Measurements from ENCODE around the gene ANKH.
"Not testable (repeated sequence)": the region's sequence is repeated elsewhere in the genome, so short reads cannot be mapped to it uniquely, and the experiment has no call there.

The ANKH gene

DNA sequence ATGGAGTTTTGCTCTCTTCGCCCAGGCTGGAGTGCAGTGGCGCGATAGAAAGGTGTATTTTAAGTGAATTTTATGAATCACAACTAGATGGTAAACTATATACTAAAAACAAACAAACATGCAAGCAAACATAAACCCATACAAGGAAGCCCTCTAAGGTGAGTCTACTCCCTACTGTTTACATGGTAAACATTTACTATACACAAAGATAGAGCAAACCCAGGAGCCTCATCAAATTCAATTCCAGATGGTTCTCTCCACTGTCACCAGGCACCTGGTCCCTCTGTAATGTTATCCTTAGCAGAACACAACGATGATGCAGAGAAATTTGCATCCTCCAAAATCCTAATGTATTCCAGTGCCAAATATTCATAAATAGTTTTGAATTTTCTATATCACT is 17.9 kb downstream of the ANKH start:
- DNase-seq: no peak

DNA sequence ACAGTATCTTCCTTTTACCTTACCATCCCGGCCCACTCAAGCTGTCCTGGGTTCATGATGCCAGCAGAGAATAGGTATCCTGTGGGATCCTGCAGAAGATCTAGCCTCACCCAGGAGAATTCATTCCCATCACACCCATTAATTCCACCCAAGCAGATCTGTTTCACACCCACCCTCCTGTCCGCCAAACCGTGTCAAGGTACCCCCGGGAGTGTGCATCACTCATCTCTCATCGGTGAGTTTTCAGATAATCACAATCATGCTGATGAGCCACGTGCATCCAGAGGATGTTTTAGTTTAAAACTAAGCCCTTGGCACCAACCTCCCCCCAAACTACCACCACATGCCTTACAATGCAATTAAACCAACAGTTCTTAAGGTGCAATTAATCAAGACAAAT is 18.8 kb downstream of the ANKH start:
- no peak for DNase-seq

DNA sequence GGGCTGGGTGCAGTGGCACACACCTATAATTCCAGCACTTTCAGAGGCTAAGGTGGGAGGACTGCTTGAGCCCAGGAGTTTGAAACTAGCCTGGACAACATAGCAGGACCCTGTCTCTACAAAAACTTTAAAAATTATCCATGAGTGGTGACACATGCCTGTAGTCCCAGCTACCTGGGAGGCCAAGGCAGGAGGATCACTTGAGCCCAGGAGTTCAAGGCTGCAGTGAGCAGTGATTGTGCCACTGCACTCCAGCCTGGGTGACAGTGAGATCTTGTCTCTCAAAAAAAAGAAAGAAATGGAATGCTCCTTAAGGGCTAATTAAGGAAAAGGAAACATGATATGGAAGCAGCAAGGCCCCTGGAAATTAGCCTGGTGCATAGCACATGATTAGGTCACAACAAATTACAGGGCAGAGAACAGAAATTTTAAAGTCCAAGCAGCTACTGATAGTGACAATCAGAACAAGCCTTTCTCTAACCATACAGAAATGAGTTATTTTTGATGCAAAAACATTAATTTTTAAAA is 19.5 kb downstream of the ANKH start:
- DNase-seq: no peak

DNA sequence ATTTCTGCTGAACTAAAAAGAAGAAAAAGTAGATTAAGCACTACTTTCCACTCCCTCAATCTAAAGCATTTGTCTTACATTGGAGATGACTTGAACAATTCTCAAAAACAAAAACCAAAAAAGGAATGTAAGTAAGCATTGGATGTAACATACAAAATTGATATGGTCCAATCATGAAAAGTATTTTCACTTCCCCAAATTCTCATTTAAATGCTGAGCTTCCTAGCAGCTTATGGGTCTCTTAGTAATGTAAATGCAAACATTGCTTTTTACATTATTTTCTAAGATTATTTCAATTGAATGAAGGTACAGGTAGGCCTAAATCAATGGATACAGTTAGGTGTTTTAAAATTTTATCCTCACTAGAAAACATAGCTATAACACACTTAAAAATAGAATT is 20.0 kb downstream of the ANKH start:
- no peak for DNase-seq

DNA sequence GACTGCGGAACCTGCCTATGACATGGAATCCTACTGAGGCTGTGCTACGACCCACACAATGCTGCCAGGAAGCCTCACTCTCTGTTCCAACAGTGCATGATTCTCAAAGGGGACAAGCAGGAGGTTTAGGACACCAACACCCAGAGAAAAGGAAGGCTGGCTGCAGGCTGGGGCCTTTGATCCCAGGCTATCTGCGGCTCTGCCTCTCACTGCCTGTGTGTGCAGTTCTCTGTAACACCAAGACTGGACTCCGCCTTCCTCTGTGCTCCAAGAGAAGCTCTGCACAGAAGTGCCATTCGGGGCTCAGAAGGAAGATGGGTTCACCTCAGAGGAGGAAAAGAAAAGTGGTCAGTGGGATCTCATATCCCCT is 20.5 kb downstream of the ANKH start:
- no peak for DNase-seq

DNA sequence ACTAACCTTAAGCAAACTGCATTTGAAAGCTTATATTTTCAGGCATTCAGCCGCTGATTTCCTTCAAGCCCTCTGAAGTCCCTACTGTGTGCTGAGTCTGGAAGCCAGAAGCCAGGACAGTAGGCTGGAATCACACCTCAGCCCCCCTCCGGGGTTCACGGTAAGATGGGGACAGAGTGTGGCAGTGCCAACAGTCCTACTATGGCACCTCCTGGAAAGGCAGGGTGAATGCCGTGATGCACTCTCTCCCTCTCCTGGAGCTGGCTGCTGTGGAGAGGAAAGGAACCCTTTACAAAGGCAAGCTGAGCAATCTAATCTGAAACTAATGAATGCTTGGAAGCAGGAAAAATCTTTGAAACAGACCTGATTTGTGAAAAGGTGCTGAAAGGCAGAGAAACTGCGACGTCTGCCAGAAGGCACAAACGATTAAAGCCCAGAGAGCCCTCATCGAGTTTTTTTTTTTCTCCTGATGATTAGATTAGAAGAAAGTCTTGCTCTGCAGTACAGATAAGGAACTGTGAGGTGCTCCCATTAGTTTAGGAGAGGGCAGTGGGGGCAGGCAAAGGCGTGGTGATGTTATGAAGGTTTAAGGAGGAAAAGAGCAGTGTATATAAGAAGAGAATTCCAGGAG is 21.0 kb downstream of the ANKH start:
- no peak for DNase-seq

DNA sequence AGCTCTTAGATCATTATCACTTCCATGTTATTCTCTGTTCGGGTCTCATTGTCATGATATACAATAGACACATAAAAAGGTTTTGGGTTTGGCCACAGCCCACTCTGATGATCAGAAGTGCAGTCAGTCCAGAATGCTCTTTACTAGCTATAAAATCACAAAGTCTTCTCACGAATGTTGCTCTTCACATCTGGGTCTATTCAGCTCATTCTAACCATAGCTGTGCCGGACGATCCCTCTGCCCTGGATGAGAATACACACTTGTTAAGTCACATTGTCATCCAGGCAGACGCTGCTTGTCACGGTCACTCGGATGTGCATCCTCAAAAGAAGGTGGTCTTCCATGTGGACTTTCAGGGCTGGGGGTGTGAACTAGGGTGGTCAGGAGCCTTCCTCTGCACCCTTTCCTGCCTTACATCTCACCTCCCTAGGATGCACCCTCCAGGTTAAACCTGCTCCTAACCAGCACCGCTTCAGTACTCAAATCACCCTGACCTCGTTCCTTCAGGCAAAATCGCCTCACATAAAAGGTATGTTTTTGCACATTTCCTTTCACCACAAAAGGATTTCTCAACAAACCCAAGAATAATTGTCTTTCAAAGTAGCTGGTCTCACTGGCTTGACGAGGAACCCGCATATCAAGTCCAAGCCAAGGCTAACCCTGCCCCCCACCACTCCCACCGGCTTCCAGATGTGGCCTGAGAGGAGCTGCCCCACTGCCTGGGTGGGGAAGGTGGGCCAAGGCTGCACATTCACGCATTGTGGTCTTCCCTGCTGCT is 21.9 kb downstream of the ANKH start:
- DNase-seq: no peak

DNA sequence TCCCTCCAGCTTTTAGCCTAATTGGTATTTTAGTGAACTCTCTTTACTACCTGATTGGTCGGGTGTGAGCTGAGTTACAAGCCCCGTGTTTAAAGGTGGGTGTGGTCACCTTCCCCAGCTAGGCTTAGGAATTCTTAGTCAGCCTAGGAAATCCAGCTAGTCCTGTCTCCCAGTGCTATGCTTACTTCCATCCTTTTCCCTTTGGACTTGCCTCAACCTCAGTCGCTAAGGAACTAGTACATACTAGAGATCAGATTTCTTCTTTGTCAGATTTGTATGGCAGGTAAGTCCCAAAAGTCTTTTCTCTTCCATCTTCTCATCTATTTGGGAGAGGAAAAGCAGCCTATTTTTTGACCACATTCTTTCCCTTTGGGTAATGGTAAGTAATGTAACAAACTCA is 22.6 kb downstream of the ANKH start:
- not testable (repeated sequence) for DNase-seq

DNA sequence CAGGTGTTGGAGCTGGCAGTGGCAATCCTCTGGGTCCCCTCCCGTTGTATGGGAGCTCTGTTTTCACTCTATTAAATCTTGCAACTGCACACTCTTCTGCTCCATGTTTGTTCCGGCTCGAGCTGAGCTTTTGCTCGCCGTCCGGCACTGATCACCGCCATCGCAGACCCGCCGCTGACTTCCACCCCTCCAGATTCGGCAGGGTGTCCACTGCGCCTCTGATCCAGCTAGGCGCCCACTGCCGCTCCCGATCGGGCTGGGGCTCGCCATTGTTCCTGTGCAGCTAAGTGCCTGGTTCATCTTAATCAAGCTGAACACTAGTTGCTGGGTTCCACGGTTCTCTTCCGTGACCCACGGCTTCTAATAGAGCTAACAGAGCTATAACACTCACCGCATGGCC is 23.2 kb downstream of the ANKH start:
- no peak for DNase-seq

DNA sequence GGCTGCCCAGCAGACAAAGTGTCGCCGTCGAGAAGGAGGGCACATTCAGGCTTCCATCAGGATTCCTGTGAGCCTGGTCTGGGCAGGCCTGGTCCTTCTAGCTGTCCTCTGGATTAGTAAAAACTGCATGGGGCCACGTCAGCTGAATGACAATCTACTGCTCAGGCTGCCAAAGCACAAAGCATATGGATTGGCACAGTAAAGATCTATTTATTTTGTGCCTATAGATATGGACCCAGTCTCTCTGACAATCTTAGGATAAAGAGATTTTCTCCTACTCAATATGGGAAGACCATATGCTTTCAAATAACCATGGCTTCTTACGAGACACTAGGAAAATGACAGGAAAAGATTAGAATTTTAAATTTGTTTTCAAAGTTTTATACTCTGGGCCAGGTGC is 24.1 kb downstream of the ANKH start:
- DNase-seq: no peak

DNA sequence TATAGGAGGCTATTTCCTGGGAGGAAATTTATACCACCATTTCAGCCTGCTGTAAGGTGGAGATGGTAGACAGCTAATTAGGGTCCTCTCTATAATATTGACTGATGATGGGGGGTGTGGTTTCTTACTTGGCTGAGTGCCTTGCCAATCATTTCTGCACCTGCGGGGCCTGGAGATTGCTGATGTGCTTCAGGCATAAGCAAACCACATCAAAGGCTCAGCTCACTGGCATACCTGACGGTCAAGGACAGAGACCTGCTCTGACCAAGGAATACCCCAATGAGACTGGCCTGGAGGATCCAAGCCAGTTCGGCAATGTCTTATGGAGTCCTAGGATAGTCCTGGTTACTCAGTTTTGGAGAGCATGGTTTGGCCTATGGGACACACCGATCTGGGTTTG is 29.5 kb downstream of the ANKH start:
- no peak for DNase-seq

DNA sequence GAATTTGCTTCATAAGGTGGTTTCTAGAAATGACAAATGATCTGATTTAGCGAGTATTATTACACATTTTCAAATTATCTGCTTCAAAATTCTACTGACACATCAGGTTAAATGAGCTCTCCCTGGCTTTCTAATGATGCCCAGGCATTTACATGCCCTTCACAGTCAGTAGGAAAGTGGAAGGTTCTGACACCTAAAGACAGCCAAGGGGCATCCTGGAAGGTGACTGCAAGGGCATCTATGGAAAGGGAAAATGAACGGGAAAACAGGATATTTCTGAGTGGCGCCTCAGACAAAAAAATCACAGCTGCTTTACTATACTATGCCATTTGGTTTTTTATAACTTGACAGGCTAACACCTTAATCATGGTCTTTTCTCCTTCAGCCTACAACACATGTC is 31.0 kb downstream of the ANKH start:
- no peak for DNase-seq

DNA sequence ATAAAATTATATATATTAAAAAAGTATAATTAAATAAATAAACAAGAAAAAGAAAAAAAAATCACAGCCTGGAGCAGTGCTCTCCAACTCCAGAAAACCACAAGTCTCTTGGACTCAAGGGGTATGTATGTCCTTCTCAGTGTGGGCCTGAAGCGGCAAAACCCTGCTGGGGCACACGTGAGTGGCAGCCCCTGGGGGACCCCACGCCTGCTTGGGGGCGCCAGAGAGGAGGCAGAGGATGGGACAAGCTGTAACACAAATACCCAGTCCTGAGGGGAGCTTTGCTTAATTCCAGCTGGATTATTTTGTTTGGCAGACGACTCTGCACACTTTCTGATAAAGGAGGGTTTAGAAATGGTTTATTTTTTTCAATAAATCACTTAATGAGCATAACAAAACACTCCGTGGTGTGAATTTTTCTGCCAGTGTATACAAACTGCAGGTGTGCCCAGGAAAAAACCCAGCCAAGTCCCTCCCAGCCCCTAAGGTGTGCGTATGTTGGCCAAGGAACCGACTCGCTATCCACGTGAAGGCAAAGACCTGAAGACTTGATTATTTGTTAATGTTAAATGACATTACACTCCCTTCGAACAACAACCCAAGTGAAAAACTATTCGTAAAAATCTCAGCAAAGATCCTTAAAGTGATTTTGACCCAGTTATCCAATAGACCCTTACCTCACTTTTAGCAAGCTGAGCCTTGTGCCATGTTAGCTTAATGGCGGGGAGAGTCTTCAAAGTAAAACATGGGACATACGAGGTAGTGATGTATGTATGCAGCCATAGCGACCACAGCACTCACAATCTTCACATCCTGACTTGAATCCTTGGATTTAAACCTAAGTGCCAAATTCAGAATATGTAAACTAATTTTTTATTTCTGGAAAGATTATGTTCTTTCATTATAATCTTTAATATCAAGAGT is 32.9 kb downstream of the ANKH start:
- no peak for DNase-seq

DNA sequence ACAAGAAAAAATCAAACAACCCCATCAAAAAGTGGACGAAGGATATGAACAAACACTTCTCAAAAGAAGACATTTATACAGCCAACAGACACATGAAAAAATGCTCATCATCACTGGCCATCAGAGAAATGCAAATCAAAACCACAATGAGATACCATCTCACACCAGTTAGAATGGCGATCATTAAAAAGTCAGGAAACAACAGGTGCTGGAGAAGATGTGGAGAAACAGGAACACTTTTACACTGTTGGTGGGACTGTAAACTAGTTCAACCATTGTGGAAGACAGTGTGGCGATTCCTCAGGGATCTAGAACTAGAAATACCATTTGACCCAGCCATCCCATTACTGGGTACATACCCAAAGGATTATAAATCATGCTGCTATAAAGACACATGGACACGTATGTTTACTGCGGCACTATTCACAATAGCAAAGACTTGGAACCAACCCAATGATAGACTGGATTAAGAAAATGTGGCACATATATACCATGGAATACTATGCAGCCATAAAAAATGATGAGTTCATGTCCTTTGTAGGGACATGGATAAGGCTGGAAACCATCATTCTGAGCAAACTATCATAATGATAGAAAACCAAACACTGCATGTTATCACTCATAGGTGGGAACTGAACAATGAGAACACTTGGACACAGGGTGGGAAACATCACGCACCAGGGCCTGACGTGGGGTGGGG is 34.0 kb downstream of the ANKH start:
- not testable (repeated sequence) for DNase-seq

DNA sequence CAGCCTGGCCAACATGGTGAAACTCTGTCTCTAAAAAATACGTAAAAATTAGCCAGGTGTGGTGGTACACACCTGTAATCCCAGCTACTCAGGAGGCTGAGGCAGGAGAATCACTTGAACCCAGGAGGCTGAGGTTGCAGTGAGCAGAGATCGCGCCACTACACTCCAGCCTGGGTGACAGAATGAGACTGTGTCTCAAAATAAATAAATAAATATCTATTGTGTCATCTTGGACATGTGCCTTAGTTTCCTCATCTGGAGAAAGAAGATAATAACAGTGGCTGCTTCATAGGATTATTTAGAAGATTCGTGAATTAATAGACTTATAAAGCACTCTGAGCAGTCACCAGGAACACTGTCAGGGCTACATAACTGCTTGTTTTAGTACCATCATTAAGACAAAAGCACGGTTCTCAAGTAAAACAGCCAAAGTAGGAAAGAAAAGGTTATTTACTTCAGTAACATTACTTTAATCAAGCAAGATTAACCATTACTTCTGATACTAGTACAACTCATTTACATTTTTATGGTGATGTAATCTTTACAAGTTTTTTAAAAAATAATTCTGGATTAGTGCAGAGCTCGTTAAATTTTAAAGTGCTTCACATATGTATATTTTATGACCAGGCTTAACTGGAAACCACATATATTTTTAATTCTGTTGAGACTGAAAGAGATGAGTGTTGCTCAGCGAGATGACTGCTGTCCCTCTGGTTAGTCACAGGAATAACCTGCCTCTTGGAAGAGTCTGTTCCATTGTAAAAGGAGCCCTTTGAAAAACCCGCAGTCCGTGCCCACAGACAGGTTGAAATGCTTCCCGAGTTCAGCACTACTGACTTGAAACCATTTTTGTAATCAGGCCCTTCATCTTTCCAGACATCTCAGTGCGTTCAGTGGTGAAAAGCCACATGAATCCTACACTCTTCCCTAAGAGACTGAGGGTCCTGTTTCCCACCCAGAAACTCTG is 36.7 kb downstream of the ANKH start:
- peak; percentile 47 for DNase-seq

DNA sequence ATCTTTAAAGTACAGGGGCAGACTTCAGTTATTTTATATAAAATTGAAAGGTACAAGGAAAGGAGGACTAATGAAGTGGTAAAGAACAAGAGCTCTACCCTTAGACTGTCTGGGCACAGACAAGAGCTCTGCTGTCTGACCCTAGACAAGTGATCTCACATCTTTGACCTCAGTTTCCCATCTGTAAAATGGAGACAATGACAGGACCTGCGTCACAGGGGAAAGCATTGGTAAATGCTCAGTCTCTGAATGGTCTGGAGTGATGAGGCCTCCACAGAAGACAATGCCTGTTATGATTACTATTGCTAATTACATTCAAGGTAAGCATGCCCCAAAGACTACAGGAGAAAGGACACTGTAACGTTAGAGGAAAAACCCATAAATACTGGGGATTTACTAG is 37.5 kb downstream of the ANKH start:
- no peak for DNase-seq

DNA sequence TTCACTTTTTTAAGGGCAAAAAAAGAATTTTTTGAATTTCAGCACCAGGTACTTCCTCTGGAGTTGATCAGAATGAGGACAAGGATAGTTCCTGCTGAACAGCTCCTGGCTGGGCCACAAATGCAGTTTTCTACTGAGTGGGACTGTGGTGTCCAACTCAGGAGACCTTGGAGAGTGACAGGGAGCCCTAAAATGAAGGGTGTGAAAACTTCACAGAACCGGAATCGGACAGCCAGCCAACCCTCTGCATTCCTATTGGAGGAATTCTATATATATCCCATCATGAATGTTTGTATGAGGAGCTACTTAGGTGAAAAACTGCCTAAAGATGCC is 40.6 kb downstream of the ANKH start:
- no peak for DNase-seq

DNA sequence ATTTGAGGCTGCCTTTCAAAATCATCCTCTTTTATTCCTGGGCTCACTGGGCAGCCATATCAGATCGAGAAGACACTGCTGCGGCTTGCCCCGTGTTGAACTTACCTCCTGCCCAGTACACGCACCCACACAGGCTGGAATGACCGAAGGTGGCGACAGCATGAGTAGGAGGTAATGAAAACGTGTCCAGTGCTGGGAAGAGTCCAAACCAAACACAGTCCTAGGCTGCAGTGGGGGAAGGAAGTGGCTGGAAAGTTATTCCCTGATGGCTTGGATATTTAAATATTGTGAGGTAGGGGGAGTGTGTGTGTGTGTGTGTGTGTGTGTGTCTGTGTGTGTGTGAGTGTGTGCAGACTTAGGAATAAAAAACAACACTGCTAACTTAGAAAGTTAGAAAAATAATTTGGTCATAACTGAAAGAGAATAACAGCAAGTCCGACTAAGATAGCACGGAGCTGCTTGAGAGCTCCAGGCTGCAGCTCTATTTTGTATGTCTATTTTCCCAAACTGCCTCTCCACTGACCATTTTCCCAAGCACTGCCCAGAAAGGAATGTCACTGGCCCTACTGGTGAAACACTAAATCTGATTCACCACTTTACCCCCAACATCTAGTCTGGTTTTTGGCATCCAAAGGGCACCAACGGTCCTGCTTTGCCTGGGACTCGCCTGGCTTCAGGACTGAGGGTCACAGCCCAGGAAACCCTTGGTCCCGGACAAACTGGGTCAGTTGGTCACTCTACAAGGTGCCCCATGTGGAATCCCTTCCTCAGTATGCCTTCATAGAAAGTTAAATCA is 41.2 kb downstream of the ANKH start:
- DNase-seq: no peak

DNA sequence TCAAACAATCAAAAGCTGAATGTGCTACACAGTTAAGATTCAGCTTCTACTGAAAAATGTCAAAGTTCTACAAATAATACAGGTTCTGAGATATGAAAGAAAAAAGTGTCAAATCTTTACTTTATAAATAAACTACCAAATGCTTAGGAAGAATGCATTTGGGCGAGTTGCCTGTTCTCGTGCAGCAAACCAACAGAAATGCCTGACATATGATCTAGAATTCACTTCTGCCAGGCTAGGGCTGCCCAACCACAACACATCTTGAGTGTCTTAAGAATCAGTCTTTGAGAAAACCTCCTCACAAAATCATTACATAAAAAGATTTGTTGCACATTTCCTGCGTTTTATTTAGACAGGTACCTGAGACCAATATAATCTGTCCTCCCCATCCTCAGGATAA is 42.2 kb downstream of the ANKH start:
- no peak for DNase-seq

DNA sequence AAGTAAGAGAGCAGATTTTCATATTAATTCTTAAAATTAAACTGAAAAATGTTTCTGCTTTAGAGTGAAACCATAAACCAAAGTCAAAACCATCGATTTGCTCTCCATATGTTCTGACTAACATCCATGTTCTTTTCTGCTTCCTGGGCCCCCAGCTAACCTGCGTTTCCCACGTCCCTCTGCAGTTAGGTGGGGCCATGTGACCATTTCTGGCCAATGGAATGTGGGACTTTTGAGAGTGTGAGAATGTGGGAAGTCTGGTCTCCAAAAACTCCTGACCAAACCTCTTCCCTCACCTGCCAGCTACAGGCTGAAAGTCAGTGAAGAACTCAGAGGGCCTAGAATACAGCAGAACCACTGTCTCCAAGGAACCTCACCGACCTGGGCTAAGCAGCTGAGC is 44.9 kb downstream of the ANKH start:
- no peak for DNase-seq

DNA sequence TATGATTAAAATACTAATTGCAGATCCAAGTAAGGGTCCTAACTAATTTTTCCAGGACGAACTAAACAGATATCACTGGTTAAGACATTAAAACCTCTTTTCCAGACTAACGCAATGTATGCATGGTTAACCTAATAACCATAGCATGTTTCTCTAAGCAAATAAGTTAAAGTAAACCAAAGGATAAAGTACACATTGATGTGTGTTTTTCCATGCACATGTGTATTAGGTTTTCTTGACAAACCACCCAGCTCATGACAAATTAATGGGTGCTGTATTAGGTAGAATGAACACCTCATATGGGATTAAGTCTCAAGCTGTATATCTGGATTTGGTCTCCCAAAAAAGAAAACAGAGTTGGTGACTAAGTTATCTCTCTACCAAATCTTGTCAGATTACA is 45.6 kb downstream of the ANKH start:
- DNase-seq: no peak
